ENCODE results near the gene OOSP3.
"Not testable (repeated sequence)": the region's sequence is repeated elsewhere in the genome, so short reads cannot be mapped to it uniquely, and the experiment has no call there.

The OOSP3 gene

DNA sequence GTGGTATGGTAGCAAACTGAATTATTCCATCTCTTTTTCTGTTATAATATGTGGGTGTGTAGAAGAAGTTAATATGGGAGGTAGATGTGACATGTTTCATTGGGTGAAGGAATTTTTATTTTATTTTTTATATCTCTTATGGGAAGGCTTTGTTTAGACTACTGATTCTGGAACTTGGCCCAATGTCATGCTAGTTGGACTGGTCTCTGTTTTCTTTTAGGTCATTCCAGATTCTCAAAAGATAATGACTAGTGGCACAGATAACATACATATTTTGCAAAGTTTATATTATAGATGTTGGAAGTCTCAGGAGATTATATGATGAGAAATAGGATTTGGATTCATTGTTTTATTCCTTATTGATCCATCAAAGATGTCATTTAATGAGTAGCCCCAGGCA lies 1.3 kb upstream of the OOSP3 start:
- no peak for DNase-seq

DNA sequence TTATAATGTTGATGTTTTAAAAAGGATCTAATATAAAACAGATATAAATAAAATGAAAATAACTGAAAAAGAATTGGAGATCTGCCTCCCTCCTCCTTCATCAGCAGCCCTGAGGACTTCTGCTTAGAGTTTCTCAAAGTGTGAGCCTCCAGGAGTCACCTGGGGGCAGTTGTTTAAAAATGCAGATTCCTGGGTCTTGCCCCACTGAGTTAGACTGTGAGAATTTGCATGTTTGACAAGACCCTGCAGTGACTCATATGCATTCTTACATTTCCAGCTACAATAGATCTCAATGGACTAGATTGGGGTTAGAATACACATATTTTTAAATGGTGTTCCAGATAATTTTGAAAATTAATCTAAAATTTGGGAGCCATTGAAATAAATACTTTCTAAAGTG lies 798 bp upstream of the OOSP3 start:
- no peak for DNase-seq

DNA sequence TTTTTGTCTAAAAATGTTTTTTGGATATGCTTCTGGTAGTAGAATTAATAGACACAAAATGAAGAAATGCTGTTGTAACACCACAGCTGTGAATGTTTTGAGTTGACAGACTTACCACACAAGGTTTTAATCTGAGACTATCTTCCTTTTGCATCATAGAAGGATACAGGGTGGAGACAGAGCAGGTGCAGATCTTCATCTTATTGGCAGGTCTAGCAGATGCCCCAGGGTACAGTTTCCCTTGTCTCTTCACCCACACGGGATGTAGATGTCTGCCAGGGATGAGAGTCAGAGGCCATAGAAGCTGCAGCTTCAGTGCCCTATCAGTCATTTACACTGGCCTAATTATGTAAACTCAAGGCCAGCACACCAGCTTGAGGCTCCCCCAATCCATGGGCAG lies 985 bp downstream of the OOSP3 start:
- no peak for DNase-seq

DNA sequence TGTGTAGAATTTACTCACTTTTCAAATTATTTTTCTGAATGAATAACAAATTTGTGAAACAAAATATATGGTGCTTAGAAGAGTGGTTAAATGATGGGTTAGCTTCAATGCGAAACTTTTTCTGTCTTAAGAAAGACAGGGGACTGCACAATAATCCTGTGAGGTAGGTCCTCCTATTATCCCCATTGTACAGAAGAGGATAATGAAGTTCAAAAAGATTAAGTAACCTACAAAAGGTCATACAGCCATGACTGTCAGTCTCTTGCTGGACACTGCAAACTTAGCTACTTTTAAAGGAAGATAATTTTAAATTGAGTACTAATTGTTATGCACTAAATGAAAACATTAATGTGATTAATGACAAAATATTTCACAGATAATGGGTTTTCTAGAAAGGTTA lies 5.0 kb downstream of the OOSP3 start:
- DNase-seq, result no peak

DNA sequence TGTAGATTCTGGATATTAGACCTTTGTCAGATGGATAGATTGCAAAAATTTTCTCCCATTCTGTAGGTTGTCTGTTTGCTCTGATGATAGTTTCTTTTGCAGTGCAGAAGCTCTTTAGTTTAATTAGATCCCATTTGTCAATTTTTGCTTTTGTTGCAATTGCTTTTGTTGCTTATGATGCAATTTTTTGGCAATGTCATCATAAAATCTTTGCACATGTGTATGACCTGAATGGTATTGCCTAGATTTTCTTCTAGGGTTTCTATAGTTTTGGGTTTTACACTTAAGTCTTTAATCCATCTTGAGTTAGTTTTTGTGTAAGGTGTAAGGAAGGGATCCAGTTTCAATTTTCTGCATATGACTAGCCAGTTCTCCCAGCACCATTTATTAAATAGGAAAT lies 8.6 kb downstream of the OOSP3 start:
- DNase-seq, result not testable (repeated sequence)

DNA sequence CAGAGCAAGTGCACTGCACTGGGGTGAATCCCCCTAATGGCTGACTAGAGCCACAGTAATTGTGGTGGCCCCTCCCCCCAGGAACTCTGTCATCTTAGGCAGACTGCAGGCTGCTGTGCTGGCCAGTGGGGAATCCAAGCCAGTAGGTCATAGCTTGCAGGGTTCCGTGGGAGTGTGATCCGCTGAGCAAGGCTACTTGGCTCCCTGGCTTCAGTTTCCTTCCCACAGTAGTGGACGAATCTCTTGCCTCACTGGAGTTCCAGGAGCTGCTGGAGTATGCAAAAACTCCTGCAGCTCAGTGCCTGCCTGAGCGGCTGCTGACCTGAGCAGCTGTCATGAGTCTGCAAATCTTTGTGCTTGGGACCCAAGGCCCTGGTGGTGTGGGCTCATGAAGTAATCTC lies 13.2 kb downstream of the OOSP3 start:
- DNase-seq, result peak; percentile 38

DNA sequence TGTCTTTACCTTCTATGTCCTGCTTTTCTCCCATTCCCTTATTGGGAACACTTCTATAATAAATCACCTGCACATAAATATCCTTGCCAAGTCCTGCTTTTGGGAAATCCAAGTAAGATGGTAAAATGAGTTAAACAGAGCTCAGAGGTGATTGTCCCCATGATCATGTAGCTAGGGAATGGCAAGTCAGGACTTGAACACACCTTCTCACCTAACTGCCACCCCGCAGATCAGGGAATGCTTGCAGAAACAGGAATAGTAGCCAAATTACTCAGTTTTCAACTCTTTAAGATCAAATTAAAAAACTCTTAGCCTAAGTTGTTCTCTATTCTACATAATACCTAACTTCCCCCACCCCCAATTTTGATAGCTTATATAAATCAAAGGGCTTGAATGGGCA lies 16.0 kb downstream of the OOSP3 start:
- no peak for DNase-seq

DNA sequence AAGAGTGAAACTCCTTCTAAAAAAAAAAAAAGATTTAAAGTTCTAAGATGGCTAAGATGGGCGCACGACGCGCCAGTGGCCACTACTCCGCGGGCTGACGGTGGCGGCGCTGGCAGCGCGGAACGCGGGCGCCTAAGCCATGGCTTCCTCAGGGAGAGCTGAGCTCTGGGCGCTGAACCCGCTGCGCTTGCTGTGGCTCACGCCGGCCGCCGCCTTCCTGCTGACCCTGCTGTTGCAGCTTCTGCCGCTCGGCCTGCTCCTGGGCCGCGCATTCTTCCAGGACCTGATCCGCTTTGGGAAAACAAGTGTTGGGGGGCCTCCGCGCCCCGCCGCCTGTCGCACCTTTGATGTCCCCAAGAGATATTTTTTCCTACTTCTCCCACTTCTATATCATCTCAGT lies 19.5 kb downstream of the OOSP3 start:
- no peak for DNase-seq

DNA sequence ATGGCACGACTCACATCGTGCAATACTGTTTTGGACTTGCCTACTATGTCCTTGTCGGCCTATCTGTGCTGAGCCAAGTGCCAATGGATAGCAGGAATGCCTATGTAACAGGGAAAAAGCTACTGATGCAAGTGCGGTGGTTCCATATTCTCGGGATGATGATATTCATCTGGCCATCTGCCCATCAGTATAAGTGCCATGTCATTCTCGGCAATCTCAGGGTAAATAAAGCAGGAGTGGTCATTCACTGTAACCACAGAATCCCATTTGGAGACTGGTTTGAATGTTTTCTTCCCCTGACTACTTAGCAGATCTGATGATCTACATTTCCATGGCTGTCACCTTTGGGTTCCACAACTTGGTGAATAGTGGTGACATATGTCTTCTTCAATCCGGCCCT lies 20.1 kb downstream of the OOSP3 start:
- DNase-seq, result no peak

DNA sequence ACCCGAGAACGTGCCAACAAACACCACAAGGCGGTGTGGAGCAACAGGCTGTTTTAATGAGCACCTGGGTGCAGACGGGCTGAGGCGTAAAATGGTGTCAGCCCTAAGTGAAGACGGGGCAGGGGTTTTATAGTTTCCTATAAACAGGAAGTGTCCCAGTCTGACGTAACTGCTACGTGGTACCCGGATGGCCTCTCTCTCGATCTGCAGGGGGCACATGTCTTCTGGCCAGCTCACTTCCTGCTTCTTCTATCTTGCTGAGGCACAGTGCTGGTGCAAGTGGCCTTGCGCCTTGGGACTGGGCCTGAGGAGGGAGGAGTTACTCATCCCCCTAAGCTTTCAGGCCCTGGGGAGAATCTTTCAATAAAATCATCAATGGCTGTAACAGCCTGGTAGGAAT lies 20.9 kb downstream of the OOSP3 start:
- DNase-seq, result no peak

DNA sequence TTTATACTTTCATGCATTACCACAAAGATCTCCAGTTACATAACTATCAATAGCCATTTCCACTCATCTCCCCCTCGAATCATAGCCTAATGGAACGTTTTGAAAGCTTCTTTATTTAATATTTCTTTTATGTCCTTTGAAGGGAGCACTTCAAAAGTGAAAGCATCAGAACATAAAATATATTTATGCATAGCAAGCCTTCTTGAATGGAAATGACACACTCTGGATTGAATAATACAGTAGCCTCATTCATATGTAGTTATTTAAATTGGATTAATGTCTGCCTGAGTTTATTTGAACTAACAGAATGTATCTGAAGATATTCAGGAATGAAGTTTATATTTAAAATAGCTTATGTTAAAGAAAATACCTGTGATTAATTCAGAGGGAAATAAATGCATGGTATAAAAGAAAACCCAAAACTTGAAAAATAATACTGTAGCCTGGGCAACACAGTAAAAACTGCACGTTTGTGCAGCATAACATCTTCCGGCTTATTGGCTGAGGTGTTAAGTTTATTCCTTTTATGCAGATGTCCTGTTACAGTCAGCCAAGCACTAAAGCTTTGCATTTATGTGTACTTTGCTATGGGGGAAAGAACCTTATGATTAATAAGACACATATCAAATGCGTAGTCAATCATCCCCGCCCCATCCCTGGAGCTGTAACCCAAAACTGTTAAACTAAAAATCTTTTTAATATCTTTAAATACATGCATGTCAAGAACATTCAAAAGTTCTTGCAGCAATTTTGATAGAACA lies 22.0 kb downstream of the OOSP3 start:
- DNase-seq, result no peak

DNA sequence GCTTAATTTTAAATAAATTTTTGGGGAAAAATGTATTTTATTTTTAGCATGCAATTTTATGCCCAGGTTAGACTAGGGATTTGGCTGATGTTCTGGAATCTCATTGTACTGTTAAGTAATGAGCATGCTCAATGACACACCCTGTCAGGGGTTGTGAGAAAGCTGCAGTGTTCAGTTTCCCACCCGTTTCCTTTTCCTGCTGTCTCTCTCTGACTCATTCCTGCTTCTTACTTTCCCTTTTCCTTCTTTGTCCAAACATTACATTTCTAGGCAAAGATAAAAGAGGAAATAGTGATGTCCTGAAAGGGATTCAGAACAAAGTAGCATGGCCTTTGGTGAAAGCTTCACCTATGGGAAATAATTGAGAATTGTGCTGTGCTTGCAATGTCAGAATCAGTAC lies 22.7 kb downstream of the OOSP3 start:
- no peak for DNase-seq

DNA sequence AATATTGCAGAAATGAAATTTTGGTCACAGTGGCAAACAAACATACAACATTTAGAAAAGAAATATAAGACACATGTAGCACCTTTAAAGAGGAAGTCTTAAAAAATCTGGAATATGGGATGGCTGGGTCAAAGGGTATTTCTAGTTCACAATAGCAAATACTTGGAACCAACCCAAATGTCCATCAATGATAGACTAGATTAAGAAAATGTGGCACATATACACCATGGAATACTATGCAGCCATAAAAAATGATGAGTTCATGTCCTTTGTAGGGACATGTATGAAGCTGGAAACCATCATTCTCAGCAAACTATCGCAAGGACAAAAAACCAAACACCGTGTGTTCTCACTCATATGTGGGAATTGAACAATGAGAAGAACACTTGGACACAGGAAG lies 25.0 kb downstream of the OOSP3 start:
- not testable (repeated sequence) for DNase-seq

DNA sequence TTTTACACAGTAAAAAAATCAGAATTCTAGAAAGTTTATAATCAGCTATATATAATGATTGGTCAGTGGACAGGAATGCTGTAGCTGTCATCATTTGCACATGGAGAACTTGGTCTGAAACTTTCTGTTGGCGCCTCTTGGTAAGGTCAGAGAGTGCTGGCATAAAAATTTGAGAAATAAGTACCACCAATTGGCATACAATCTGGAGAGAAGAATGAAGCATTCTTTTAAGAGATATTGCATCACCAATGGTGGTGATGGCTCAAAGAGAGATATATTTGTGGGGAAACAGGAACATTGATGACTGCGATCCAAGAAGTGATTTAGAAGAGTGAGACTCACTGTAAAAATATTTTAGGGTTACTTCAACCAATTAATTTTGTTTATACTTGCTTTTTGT lies 39.9 kb downstream of the OOSP3 start:
- no peak for DNase-seq

DNA sequence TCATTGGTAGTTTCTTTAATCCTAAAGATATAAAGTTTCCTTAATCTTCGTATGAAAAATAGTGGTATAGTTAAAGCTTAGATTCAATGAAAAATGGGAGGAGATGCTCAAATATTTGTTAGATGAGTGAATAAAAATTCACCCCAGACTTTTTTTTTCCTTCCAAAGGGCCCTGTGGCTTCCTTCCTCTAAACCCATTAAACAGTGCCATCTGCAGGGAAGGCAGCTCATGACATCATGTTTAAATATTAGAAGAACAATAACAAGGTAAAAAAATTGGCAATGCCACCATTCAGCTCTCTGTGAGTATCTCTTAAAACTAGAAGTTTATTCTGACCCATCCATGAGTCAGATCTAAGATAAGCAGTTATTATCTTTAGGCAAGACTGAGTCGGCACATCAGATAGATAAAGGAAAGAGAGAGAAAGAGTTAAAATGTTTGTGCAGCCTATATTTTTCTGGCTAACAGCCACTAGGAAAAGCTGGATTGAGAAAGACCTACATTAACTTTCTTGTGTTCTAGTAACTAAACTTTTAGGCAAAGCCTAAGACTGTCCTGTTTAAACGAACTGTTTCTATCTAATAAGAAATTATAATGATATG lies 40.5 kb downstream of the OOSP3 start:
- no peak for DNase-seq

DNA sequence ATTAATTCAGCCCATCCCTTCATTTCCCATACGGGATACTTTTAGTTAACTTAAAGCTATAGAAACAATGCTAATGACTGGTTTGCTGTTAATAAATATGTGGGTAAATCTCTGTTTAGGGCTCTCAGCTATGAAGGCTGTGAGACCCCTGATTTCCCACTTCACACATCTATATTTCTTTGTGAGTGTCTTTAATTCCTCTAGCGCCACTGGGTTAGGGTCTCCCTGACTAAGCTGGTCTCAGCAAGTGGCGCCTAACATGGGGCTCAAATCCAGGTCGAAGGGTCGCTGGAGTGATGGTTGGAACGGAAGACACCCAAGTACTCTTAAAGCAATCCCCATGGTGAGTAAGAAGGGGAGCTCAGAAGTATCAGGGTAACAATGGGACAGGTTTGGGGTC lies 45.2 kb downstream of the OOSP3 start:
- DNase-seq, result peak; percentile 13

DNA sequence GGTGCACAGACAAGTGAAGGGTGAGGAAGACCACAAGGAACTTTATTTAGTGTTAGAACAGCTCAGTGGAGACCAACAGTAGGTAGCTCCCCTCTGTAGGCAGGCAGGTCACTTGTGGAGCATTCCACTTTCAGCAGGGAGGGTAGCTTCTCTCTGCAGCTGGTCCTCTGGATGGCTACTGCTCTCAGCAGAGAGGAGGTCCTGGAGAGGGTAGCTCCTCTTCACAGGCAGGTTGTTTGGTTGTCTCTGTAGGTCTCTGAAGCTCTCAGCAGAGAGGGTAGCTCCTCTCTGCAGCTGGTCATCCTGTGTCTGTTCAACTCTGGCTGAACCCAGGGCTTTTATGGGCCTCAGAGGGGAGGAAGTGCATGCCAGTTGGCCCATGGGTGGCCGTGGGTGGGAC lies 53.1 kb downstream of the OOSP3 start:
- no peak for DNase-seq

DNA sequence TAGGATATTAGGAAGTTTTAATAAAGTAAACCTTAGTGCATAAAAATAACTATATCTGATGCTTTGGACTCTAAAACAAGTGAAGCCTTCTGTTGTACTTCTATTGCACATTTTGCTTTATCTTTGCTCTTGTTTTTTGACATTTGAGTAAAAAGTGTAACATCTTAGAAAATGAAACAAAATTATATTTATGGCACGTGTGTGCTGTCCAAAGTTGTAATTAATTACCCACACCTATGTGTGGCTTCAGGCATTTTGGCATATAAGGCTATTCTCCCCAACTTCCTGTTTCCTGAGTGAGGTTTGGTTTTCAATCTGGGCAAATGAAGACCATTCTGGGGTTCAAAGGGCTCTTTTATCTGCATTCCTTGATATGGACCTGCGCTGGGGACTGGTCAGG lies 59.5 kb downstream of the OOSP3 start, which contains the start of gene OOSP1:
Gene OOSP1, plus strand, starts transcription at position 301 of the 400 bp plus-strand sequence. Its CDS starts 23 bp downstream, at position 324.
- DNase-seq, result no peak

DNA sequence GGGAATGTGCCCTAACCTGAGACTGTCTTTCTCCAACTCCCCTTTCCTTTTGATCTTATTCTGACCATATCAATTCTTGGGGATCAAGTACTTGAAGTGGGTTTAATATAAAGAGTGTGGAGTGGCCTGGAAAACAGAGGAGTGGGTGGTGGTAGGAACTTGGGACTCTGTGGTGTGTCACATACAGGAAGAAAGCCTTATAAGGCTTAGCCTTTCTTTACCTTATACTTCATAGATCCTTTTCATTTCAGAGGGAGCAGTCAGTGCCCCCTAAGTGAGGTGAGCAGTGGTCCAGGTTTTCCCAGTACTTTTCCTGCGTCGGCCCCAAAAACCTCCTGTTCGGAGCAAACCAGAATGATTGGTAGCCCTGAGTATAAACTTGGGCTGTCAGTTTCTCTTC lies 60.1 kb downstream of the OOSP3 start:
- no peak for DNase-seq

DNA sequence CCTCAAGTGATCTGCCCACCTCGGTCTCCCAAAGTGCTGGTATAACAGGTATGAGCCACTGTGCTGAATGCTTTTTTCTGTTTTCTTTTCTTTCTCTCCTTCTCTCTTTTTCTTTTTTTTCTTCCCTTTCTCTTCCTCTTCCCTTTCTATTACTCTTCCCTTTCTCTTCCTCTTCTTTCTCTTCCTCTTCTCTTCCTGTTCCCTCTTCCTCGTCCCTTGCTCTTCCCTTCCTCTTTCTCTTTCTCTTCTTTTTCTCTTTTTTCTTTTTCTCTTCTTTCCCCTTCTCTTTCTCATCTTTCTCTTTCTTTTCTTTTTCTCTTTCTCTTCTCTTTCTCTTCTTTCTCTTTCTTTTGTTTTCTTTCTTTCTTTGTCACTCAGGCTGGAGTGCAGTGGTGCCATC lies 60.9 kb downstream of the OOSP3 start:
- DNase-seq, result no peak

DNA sequence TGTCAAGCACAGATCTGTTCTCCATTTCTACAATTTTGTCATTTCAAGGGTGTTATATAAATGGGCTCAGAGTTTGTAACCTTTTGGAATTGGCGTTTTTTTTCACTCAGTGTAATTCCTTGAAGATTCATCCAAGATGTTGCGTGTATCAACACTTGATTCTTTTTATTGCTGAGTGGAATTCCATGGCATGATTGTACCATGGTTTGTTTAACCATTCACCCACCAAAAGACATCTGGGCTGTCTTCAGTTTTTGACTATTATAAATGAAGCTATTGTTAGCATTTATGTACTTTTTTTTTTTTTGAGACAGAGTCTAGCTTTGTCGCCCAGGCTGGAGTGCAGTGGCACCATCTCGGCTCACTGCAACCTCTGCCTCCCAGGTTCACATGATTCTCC lies 62.5 kb downstream of the OOSP3 start:
- no peak for DNase-seq

DNA sequence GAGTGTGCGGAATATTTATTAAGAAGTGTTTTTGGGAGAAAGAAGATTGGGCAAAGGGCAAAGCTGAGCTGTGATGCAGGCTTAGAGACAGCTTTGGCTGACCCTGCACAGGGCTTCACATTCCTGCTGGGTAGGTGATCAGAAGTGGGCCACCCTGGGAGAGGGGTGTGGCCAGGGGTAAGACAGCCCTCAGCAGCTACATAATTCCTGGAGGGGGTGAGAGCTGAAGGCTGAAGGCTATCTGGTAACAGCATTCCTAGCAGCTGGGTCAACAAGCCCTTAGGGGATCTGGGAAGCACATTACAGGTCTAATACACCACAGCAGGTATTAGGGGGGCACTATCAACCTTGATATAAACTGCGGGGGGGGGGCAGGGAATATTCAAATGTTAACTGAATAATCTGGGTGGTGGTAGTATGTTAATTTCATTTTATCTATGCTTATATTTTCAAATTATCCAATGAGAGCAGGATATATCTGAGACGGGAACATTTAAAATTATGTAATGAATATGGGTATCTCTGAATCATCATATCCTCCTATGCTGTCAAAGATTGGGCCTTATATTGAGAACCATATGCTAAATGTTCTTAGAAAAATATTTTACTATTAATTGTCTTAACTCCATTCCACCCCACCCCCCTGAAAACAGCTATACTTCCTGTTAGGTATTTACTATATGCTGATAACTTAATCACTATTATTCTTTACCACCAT lies 65.6 kb downstream of the OOSP3 start:
- DNase-seq, result no peak

DNA sequence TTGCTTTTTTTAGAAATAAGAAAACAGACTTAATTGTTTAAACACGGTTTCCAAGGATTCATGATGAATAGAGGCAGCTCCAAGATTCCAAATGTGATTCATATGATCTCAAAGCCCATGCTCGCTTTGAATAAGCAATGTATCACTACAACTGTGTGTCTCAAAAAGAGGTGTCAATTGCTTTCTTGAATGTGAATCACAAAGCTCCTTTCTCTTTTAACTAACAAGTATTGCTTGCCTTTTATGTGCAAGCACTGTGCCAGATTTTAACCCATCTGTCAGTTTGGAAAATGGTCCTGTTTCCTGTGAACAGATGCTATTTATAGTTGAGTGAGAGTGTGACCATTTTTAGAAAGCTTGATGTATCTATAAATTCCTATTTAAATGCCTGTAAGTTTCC lies 66.1 kb downstream of the OOSP3 start:
- no peak for DNase-seq

Data from eye (tissue), 1 donor.